HG02870 (cell line): ENCODE results near the gene PPP1R12B.
"Not testable (repeated sequence)": the region's sequence is repeated elsewhere in the genome, so short reads cannot be mapped to it uniquely, and the experiment has no call there.

Experiments used
- ATAC-seq: cut with Tn5 transposase; IDR thresholded peaks from one replicate; pipeline ENCODE4 v1.9.1; 2021; ENCODE audit warnings: mild to moderate bottlenecking, moderate library complexity; ENCODE audit not compliant: unreplicated experiment

The PPP1R12B gene

GRCh38 chr1:202397256-202397655, 48.8 kb downstream of the PPP1R12B start:
- ATAC-seq = no peak

- not testable (repeated sequence) for ATAC-seq
Observed at GRCh38 chr1:202398439-202398838, 49.9 kb downstream of the PPP1R12B start.

- not testable (repeated sequence) for ATAC-seq
Observed at GRCh38 chr1:202401771-202402170, 53.3 kb downstream of the PPP1R12B start.

- not testable (repeated sequence) for ATAC-seq
Observed at GRCh38 chr1:202403381-202403780, 54.9 kb downstream of the PPP1R12B start.

- ATAC-seq = no peak
Observed at GRCh38 chr1:202405928-202406327, 57.4 kb downstream of the PPP1R12B start.

- not testable (repeated sequence) for ATAC-seq
Observed at GRCh38 chr1:202406896-202407295, 58.4 kb downstream of the PPP1R12B start.

GRCh38 chr1:202407378-202407777, 58.9 kb downstream of the PPP1R12B start:
- ATAC-seq = not testable (repeated sequence)

GRCh38 chr1:202410251-202410650, 61.8 kb downstream of the PPP1R12B start:
- ATAC-seq = not testable (repeated sequence)

- not testable (repeated sequence) for ATAC-seq
Observed at GRCh38 chr1:202410854-202411357, 62.4 kb downstream of the PPP1R12B start.

GRCh38 chr1:202411422-202411821, 62.9 kb downstream of the PPP1R12B start:
- ATAC-seq = no peak

- not testable (repeated sequence) for ATAC-seq
Observed at GRCh38 chr1:202412421-202412820, 63.9 kb downstream of the PPP1R12B start.

- no peak for ATAC-seq
Observed at GRCh38 chr1:202416641-202417040, 68.1 kb downstream of the PPP1R12B start.

GRCh38 chr1:202417141-202417540, 68.6 kb downstream of the PPP1R12B start:
- not testable (repeated sequence) for ATAC-seq

GRCh38 chr1:202417762-202418201, 69.3 kb downstream of the PPP1R12B start:
- not testable (repeated sequence) for ATAC-seq

- ATAC-seq = not testable (repeated sequence)
Observed at GRCh38 chr1:202419731-202420130, 71.2 kb downstream of the PPP1R12B start.

GRCh38 chr1:202420422-202421094, 72.1 kb downstream of the PPP1R12B start:
- not testable (repeated sequence) for ATAC-seq

- ATAC-seq = not testable (repeated sequence)
Observed at GRCh38 chr1:202422709-202423108, 74.2 kb downstream of the PPP1R12B start.

- ATAC-seq = not testable (repeated sequence)
Observed at GRCh38 chr1:202424260-202424659, 75.8 kb downstream of the PPP1R12B start.

- not testable (repeated sequence) for ATAC-seq
Observed at GRCh38 chr1:202430111-202430510, 81.6 kb downstream of the PPP1R12B start.

- not testable (repeated sequence) for ATAC-seq
Observed at GRCh38 chr1:202432338-202432737, 83.8 kb downstream of the PPP1R12B start.

GRCh38 chr1:202433155-202434043, 84.9 kb downstream of the PPP1R12B start:
- ATAC-seq = no peak
